HL-60 (cell line): Measurements from ENCODE around the gene ATRNL1.
"Not testable (repeated sequence)": the region's sequence is repeated elsewhere in the genome, so short reads cannot be mapped to it uniquely, and the experiment has no call there.

Experiments used
- DNase-seq, 2 experiments: peaks; one replicate each; pipeline ENCODE4 v3.0.0-alpha.2; 2010 to 2020; ENCODE audit warnings: low read depth in 1 of 2, low spot score in 1 of 2
- H3K27ac ChIP-seq: fragments of 250-450 bp; sonication (Bioruptor Pico); replicated peaks from 2 replicates; pipeline ENCODE4 v1.5.1; 2020; ENCODE audit warnings: mild to moderate bottlenecking, moderate library complexity
- H3K27me3 ChIP-seq: fragments of 250-450 bp; sonication (Bioruptor Pico); 2 replicates; pipeline ENCODE4 v1.5.1; 2021; ENCODE audit warnings: mild to moderate bottlenecking, moderate library complexity; ENCODE audit not compliant: insufficient read depth, poor library complexity, severe bottlenecking
- H3K4me3 ChIP-seq: replicated peaks from 2 replicates; pipeline ENCODE4 v1.5.1; 2011; ENCODE audit warnings: mild to moderate bottlenecking, control low read depth, low read length; ENCODE audit not compliant: insufficient read depth
- CTCF ChIP-seq: IDR thresholded peaks from one replicate; pipeline ENCODE4 v1.5.1; 2011; ENCODE audit warnings: low read length, control low read depth, inconsistent platforms; ENCODE audit not compliant: insufficient read depth
- GABPA ChIP-seq: IDR thresholded peaks from 2 replicates; pipeline ENCODE4 v1.6.1; 2012; ENCODE audit warnings: low read depth
- POLR2AphosphoS5 ChIP-seq: IDR thresholded peaks from 2 replicates; pipeline ENCODE4 v1.6.1; 2012; ENCODE audit warnings: low read depth
- SPI1 ChIP-seq: IDR thresholded peaks from 2 replicates; pipeline ENCODE4 v1.6.1; 2012; ENCODE audit warnings: low read depth, mild to moderate bottlenecking, borderline replicate concordance
- TF ChIP-seq, protein P1 (sequence below): IDR thresholded peaks from 2 replicates; pipeline ENCODE4 v1.6.1; 2012; ENCODE audit warnings: low read depth; ENCODE audit not compliant: insufficient replicate concordance

Gene ATRNL1

GRCh38 chr10:115398026-115398425 lies 304.9 kb downstream of the ATRNL1 start:
- TF ChIP-seq, protein P1, sequence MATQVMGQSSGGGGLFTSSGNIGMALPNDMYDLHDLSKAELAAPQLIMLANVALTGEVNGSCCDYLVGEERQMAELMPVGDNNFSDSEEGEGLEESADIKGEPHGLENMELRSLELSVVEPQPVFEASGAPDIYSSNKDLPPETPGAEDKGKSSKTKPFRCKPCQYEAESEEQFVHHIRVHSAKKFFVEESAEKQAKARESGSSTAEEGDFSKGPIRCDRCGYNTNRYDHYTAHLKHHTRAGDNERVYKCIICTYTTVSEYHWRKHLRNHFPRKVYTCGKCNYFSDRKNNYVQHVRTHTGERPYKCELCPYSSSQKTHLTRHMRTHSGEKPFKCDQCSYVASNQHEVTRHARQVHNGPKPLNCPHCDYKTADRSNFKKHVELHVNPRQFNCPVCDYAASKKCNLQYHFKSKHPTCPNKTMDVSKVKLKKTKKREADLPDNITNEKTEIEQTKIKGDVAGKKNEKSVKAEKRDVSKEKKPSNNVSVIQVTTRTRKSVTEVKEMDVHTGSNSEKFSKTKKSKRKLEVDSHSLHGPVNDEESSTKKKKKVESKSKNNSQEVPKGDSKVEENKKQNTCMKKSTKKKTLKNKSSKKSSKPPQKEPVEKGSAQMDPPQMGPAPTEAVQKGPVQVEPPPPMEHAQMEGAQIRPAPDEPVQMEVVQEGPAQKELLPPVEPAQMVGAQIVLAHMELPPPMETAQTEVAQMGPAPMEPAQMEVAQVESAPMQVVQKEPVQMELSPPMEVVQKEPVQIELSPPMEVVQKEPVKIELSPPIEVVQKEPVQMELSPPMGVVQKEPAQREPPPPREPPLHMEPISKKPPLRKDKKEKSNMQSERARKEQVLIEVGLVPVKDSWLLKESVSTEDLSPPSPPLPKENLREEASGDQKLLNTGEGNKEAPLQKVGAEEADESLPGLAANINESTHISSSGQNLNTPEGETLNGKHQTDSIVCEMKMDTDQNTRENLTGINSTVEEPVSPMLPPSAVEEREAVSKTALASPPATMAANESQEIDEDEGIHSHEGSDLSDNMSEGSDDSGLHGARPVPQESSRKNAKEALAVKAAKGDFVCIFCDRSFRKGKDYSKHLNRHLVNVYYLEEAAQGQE: no peak
- TF ChIP-seq CTCF: no peak
- no peak for TF ChIP-seq SPI1
- TF ChIP-seq GABPA: no peak
- no peak for TF ChIP-seq POLR2AphosphoS5
- Histone ChIP-seq H3K27ac (no peak overlapping the region), H3K4me3 (no peak overlapping the region), H3K27me3 (no peaks in the 10 kb centered on the region)
- DNase-seq: no peak

DNA sequence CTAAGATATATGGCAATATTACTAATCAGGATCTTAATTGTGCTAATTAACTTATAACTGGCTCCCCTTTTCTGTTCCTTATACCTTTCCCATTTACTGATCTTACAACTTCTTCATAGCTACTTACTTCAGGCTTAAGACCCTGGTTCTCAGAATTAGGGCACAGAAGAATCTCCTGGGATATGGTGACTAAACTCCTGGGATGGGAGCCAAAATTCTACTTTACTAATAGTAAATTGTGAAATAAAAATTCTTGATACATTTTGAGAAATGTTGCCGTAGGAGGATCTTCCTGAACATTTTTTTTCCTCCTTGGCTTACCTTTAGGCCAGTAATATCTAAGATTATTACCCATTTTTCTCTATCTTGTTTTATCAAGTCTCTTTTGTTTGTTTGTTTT lies 309.5 kb downstream of the ATRNL1 start:
- no peak for DNase-seq
- H3K27me3 ChIP-seq: no peaks in the 10 kb centered on the region

GRCh38 chr10:115405838-115406237 lies 312.7 kb downstream of the ATRNL1 start:
- DNase-seq, H3K4me3 ChIP-seq, H3K27ac ChIP-seq: not testable (repeated sequence)

More for the DNA sequence above, 309.5 kb downstream of the ATRNL1 start:
- Histone ChIP-seq H3K27ac (no peak overlapping the region), H3K4me3 (no peak overlapping the region)
- TF ChIP-seq POLR2AphosphoS5 (no peak), GABPA (no peak), SPI1 (no peak), CTCF (no peak)
- TF ChIP-seq, protein P1: no peak

DNA sequence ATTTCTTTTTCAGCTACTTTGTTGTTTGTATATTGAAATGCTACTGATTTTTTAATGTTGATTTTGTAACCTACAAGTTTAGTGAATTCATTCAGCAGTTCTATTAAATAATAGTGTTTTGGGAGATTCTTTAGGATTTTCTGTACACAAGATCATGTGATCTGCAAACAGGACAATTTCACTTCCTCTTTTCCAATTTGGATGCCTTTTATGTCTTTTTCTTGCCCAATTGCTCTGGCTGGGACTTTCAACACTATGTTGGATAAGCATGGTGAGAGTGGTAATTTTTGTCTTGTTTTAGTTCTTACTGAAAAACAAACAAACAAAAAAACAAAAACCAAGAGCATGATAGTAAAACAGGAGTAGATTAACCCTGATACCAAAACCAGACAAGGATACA lies 316.2 kb downstream of the ATRNL1 start:
- H3K27ac ChIP-seq: no peak overlapping the region
- peak; percentile 47 for TF ChIP-seq SPI1
- no peak for TF ChIP-seq POLR2AphosphoS5
- no peak overlapping the region for H3K4me3 ChIP-seq
- DNase-seq: no peak
- no peaks in the 10 kb centered on the region for H3K27me3 ChIP-seq

More at GRCh38 chr10:115405838-115406237, 312.7 kb downstream of the ATRNL1 start:
- H3K27me3 ChIP-seq: not testable (repeated sequence)

- Histone ChIP-seq H3K4me3 (no peak overlapping the region), H3K27me3 (no peaks in the 10 kb centered on the region), H3K27ac (no peak overlapping the region)
- TF ChIP-seq POLR2AphosphoS5 (no peak), GABPA (no peak), CTCF (peak; percentile 63)
- TF ChIP-seq, protein P1: no peak
- DNase-seq: peak; percentile 6 to 33
Observed at GRCh38 chr10:115417585-115418265, 324.6 kb downstream of the ATRNL1 start.
